ENCODE results near the gene HSPA1L. TPM values are rescaled to one million over a fixed set of nuclear protein-coding genes. Genes with fewer than 3 reads are reported as not detected.
"Not testable (repeated sequence)": the region's sequence is repeated elsewhere in the genome, so short reads cannot be mapped to it uniquely, and the experiment has no call there.

The HSPA1L gene
- total RNA-seq, 1 donor from 2014 or later, result 5.2 TPM

GRCh38 chr6:31827286-31828079, 12.4 kb upstream of the HSPA1L start, which contains the start of gene HSPA1B:
TSS of gene HSPA1B (plus strand) at chr6:31827738. CDS start at chr6:31827951, 213 bp downstream.
- Histone ChIP-seq H3K36me3 (ENCODE audit: control insufficient read depth in 3 of 3, insufficient read depth in 3 of 3, low read length in 3 of 3) (no peaks in the 10 kb centered on the region), H3K9ac (ENCODE audit: low read depth in 1 of 3, low read length in 3 of 3) (peak within 1 kb of the TSS; percentile 93 to 98 (median 97)), H3K9me3 (ENCODE audit: control insufficient read depth in 3 of 3, low read length in 3 of 3) (no peaks in the 10 kb centered on the region), H3K27ac (ENCODE audit: low read depth, low read length) (peak within 1 kb of the TSS; percentile 99), H3K4me1 (ENCODE audit: control insufficient read depth in 3 of 3, insufficient read depth in 3 of 3, low read length in 3 of 3) (peaks cover 26 to 31% (median 29%) of the 10 kb centered on the region in 3 donors), H3K27me3 (ENCODE audit: control insufficient read depth in 3 of 3, insufficient read depth in 3 of 3, low read length in 3 of 3) (no peaks in the 10 kb centered on the region), H3K4me3 (ENCODE audit: low read length in 3 of 3) (peak within 1 kb of the TSS; percentile 85 to 94 (median 88))

GRCh38 chr6:31826793-31827285, 11.8 kb upstream of the HSPA1L start:
- H3K36me3 ChIP-seq (ENCODE audit: control insufficient read depth in 3 of 3, insufficient read depth in 3 of 3, low read length in 3 of 3), result no peaks in the 10 kb centered on the region
- H3K9me3 ChIP-seq (ENCODE audit: control insufficient read depth in 3 of 3, low read length in 3 of 3), result no peaks in the 10 kb centered on the region
- H3K4me1 ChIP-seq (ENCODE audit: control insufficient read depth in 3 of 3, insufficient read depth in 3 of 3, low read length in 3 of 3), result peaks cover 28 to 34% (median 31%) of the 10 kb centered on the region in 3 donors
- peak overlapping the region; percentile 99 for H3K27ac ChIP-seq (ENCODE audit: low read depth, low read length)
- no peaks in the 10 kb centered on the region for H3K27me3 ChIP-seq (ENCODE audit: control insufficient read depth in 3 of 3, insufficient read depth in 3 of 3, low read length in 3 of 3)
- peak overlapping the region; percentile 80 to 94 (median 85) for H3K4me3 ChIP-seq (ENCODE audit: low read length in 3 of 3)
- H3K9ac ChIP-seq (ENCODE audit: low read depth in 1 of 3, low read length in 3 of 3), result peak overlapping the region; percentile 93 to 98 (median 97)

GRCh38 chr6:31825553-31825952, 10.5 kb upstream of the HSPA1L start:
- Histone ChIP-seq H3K27ac (ENCODE audit: low read depth, low read length) (peak overlapping the region; percentile 100), H3K9ac (ENCODE audit: low read depth in 1 of 3, low read length in 3 of 3) (no peak overlapping the region), H3K9me3 (ENCODE audit: control insufficient read depth in 3 of 3, low read length in 3 of 3) (no peaks in the 10 kb centered on the region), H3K4me1 (ENCODE audit: control insufficient read depth in 3 of 3, insufficient read depth in 3 of 3, low read length in 3 of 3) (peaks cover 25 to 31% (median 30%) of the 10 kb centered on the region in 3 donors), H3K4me3 (ENCODE audit: low read length in 3 of 3) (no peak overlapping the region), H3K27me3 (ENCODE audit: control insufficient read depth in 3 of 3, insufficient read depth in 3 of 3, low read length in 3 of 3) (no peaks in the 10 kb centered on the region), H3K36me3 (ENCODE audit: control insufficient read depth in 3 of 3, insufficient read depth in 3 of 3, low read length in 3 of 3) (no peaks in the 10 kb centered on the region)

GRCh38 chr6:31823592-31824196, 8.6 kb upstream of the HSPA1L start:
- H3K9me3 ChIP-seq (ENCODE audit: control insufficient read depth in 3 of 3, low read length in 3 of 3); H3K36me3 ChIP-seq (ENCODE audit: control insufficient read depth in 3 of 3, insufficient read depth in 3 of 3, low read length in 3 of 3); H3K27me3 ChIP-seq (ENCODE audit: control insufficient read depth in 3 of 3, insufficient read depth in 3 of 3, low read length in 3 of 3): not testable (repeated sequence)
- Histone ChIP-seq H3K9ac (ENCODE audit: low read depth in 1 of 3, low read length in 3 of 3) (peak overlapping the region; percentile 1 to 96 (median 20)), H3K27ac (ENCODE audit: low read depth, low read length) (peak overlapping the region; percentile 100), H3K4me3 (ENCODE audit: low read length in 3 of 3) (peak overlapping the region in 1 of 3 donors; percentile 86), H3K4me1 (ENCODE audit: control insufficient read depth in 3 of 3, insufficient read depth in 3 of 3, low read length in 3 of 3) (peaks cover 39 to 43% (median 41%) of the 10 kb centered on the region in 3 donors)

- Histone ChIP-seq H3K27ac (ENCODE audit: low read depth, low read length) (peak overlapping the region; percentile 100), H3K27me3 (ENCODE audit: control insufficient read depth in 3 of 3, insufficient read depth in 3 of 3, low read length in 3 of 3) (no peaks in the 10 kb centered on the region), H3K9me3 (ENCODE audit: control insufficient read depth in 3 of 3, low read length in 3 of 3) (no peaks in the 10 kb centered on the region), H3K4me1 (ENCODE audit: control insufficient read depth in 3 of 3, insufficient read depth in 3 of 3, low read length in 3 of 3) (peaks cover 39 to 52% (median 45%) of the 10 kb centered on the region in 3 donors), H3K4me3 (ENCODE audit: low read length in 3 of 3) (peak overlapping the region; percentile 78 to 86 (median 79)), H3K9ac (ENCODE audit: low read depth in 1 of 3, low read length in 3 of 3) (peak overlapping the region; percentile 93 to 96 (median 96)), H3K36me3 (ENCODE audit: control insufficient read depth in 3 of 3, insufficient read depth in 3 of 3, low read length in 3 of 3) (no peaks in the 10 kb centered on the region)
Measured at GRCh38 chr6:31822036-31822821, 7.1 kb upstream of the HSPA1L start.

GRCh38 chr6:31821301-31822035, 6.4 kb upstream of the HSPA1L start:
- Histone ChIP-seq H3K9ac (ENCODE audit: low read depth in 1 of 3, low read length in 3 of 3) (peak overlapping the region; percentile 85 to 90 (median 86)), H3K4me1 (ENCODE audit: control insufficient read depth in 3 of 3, insufficient read depth in 3 of 3, low read length in 3 of 3) (peaks cover 36 to 49% (median 42%) of the 10 kb centered on the region in 3 donors), H3K36me3 (ENCODE audit: control insufficient read depth in 3 of 3, insufficient read depth in 3 of 3, low read length in 3 of 3) (no peaks in the 10 kb centered on the region), H3K4me3 (ENCODE audit: low read length in 3 of 3) (peak overlapping the region; percentile 78 to 83 (median 79)), H3K27ac (ENCODE audit: low read depth, low read length) (peak overlapping the region; percentile 100), H3K9me3 (ENCODE audit: control insufficient read depth in 3 of 3, low read length in 3 of 3) (no peaks in the 10 kb centered on the region), H3K27me3 (ENCODE audit: control insufficient read depth in 3 of 3, insufficient read depth in 3 of 3, low read length in 3 of 3) (no peaks in the 10 kb centered on the region)

- Histone ChIP-seq H3K4me1 (ENCODE audit: control insufficient read depth in 3 of 3, insufficient read depth in 3 of 3, low read length in 3 of 3) (peaks cover 34 to 46% (median 36%) of the 10 kb centered on the region in 3 donors), H3K4me3 (ENCODE audit: low read length in 3 of 3) (peak overlapping the region in 1 of 3 donors; percentile 78), H3K9ac (ENCODE audit: low read depth in 1 of 3, low read length in 3 of 3) (peak overlapping the region in 2 of 3 donors; percentile 85 to 90), H3K27ac (ENCODE audit: low read depth, low read length) (peak overlapping the region; percentile 100)
- not testable (repeated sequence) for H3K27me3 ChIP-seq (ENCODE audit: control insufficient read depth in 3 of 3, insufficient read depth in 3 of 3, low read length in 3 of 3); H3K9me3 ChIP-seq (ENCODE audit: control insufficient read depth in 3 of 3, low read length in 3 of 3); H3K36me3 ChIP-seq (ENCODE audit: control insufficient read depth in 3 of 3, insufficient read depth in 3 of 3, low read length in 3 of 3)
Measured at GRCh38 chr6:31820399-31820798, 5.3 kb upstream of the HSPA1L start.

- H3K9ac ChIP-seq (ENCODE audit: low read depth in 1 of 3, low read length in 3 of 3), result peak overlapping the region in 1 of 3 donors; percentile 64
- no peaks in the 10 kb centered on the region for H3K36me3 ChIP-seq (ENCODE audit: control insufficient read depth in 3 of 3, insufficient read depth in 3 of 3, low read length in 3 of 3)
- H3K27me3 ChIP-seq (ENCODE audit: control insufficient read depth in 3 of 3, insufficient read depth in 3 of 3, low read length in 3 of 3), result no peaks in the 10 kb centered on the region
- peak overlapping the region; percentile 100 for H3K27ac ChIP-seq (ENCODE audit: low read depth, low read length)
- peak overlapping the region; percentile 7 to 54 (median 48) for H3K4me3 ChIP-seq (ENCODE audit: low read length in 3 of 3)
- peaks cover 34 to 46% (median 36%) of the 10 kb centered on the region in 3 donors for H3K4me1 ChIP-seq (ENCODE audit: control insufficient read depth in 3 of 3, insufficient read depth in 3 of 3, low read length in 3 of 3)
- H3K9me3 ChIP-seq (ENCODE audit: control insufficient read depth in 3 of 3, low read length in 3 of 3), result no peaks in the 10 kb centered on the region
Measured at GRCh38 chr6:31819871-31820299, 4.8 kb upstream of the HSPA1L start.

GRCh38 chr6:31817929-31818511, 2.9 kb upstream of the HSPA1L start:
- not testable (repeated sequence) for H3K36me3 ChIP-seq (ENCODE audit: control insufficient read depth in 3 of 3, insufficient read depth in 3 of 3, low read length in 3 of 3); H3K27me3 ChIP-seq (ENCODE audit: control insufficient read depth in 3 of 3, insufficient read depth in 3 of 3, low read length in 3 of 3); H3K9me3 ChIP-seq (ENCODE audit: control insufficient read depth in 3 of 3, low read length in 3 of 3)
- Histone ChIP-seq H3K9ac (ENCODE audit: low read depth in 1 of 3, low read length in 3 of 3) (peak overlapping the region; percentile 88 to 92 (median 88)), H3K4me3 (ENCODE audit: low read length in 3 of 3) (peak overlapping the region; percentile 85 to 88 (median 86)), H3K27ac (ENCODE audit: low read depth, low read length) (peak overlapping the region; percentile 100), H3K4me1 (ENCODE audit: control insufficient read depth in 3 of 3, insufficient read depth in 3 of 3, low read length in 3 of 3) (peaks cover 35 to 44% (median 40%) of the 10 kb centered on the region in 3 donors)

Data from skeletal muscle tissue (tissue), 4 donors.